Tibial nerve (tissue), 4 donors: ENCODE data around the gene PAQR6.
A peak's percentile ranks its signal among the peaks of the same experiment; 100 is the strongest.

Experiments
- CTCF ChIP-seq, 5 experiments: fragments of 200-600 bp in 3 of 5; fragments of 450-650 bp in 2 of 5; sonication (generic) in 3 of 5; IDR thresholded peaks; one replicate each; pipeline ENCODE4 v1.5.1; 2016 to 2019; ENCODE audit warnings: antibody characterized with exemption in 5 of 5, mild to moderate bottlenecking in 3 of 5, moderate library complexity in 2 of 5
- EP300 ChIP-seq, 2 donors: sonication (generic); formaldehyde crosslinking; IDR thresholded peaks; one replicate each; pipeline ENCODE4 v1.6.1; 2017; ENCODE audit warnings: antibody characterized with exemption in 2 of 2, mild to moderate bottlenecking in 1 of 2
- POLR2A ChIP-seq, 2 donors: fragments of 450-650 bp; IDR thresholded peaks; one replicate each; pipeline ENCODE4 v1.6.1; 2017; ENCODE audit warnings: antibody characterized with exemption in 2 of 2, mild to moderate bottlenecking in 2 of 2, moderate library complexity in 2 of 2

GRCh38 chr1:156247460-156248322, at the start of gene PAQR6:
- TF ChIP-seq POLR2A (IDR thresholded peaks at IDR 0.05) (peak in 1 of 2 donors; percentile 47), CTCF (IDR thresholded peaks at IDR 0.05) (no peak), EP300 (IDR thresholded peaks at IDR 0.05) (peak in 1 of 2 donors; percentile 64)
